ENCODE data around the gene KIF5A.

The KIF5A gene

GRCh38 chr12:57520053-57520818, 29.6 kb upstream of the KIF5A start, which contains the start of gene DDIT3:
Gene DDIT3, minus strand, starts transcription at chr12:57520514. Its CDS starts 3,108 bp downstream, at chr12:57517406.
- FAIRE-seq: peak; percentile 79

- no peak for FAIRE-seq
These were observed 28.3 kb upstream of the KIF5A start for GRCh38 chr12:57521525-57522010.

GRCh38 chr12:57522011-57522886, 27.6 kb upstream of the KIF5A start, which contains the start of gene MBD6:
Gene MBD6, plus strand, starts transcription at chr12:57522824. Its CDS starts 1,480 bp downstream, at chr12:57524304.
- no peak for FAIRE-seq

GRCh38 chr12:57522887-57523705, 26.7 kb upstream of the KIF5A start:
- FAIRE-seq: no peak

- FAIRE-seq: no peak
These were observed 25.9 kb upstream of the KIF5A start for GRCh38 chr12:57523706-57524614.

GRCh38 chr12:57524814-57525614, 24.8 kb upstream of the KIF5A start:
- FAIRE-seq: no peak

GRCh38 chr12:57525615-57526383, 24.0 kb upstream of the KIF5A start:
- FAIRE-seq: no peak

GRCh38 chr12:57526477-57527126, 23.2 kb upstream of the KIF5A start:
- no peak for FAIRE-seq

- FAIRE-seq: no peak
These were observed 22.7 kb upstream of the KIF5A start for GRCh38 chr12:57527184-57527583.

GRCh38 chr12:57528176-57528575, 21.7 kb upstream of the KIF5A start:
- no peak for FAIRE-seq

- FAIRE-seq: no peak
These were observed 20.9 kb upstream of the KIF5A start for GRCh38 chr12:57528831-57529555.

GRCh38 chr12:57529831-57530230, 20.0 kb upstream of the KIF5A start:
- FAIRE-seq: no peak

GRCh38 chr12:57530396-57531142, 19.3 kb upstream of the KIF5A start:
- no peak for FAIRE-seq

- no peak for FAIRE-seq
These were observed 18.0 kb upstream of the KIF5A start for GRCh38 chr12:57531836-57532235.

- FAIRE-seq: no peak
These were observed 16.7 kb upstream of the KIF5A start for GRCh38 chr12:57533108-57533507.

- FAIRE-seq: no peak
These were observed 15.6 kb upstream of the KIF5A start for GRCh38 chr12:57534250-57534649.

GRCh38 chr12:57534991-57535543, 14.8 kb upstream of the KIF5A start:
- no peak for FAIRE-seq

Data from endometrium (tissue), 2 donors.